GM12801 (cell line): ENCODE results near the gene SLC25A18.

Experiments used
- TF ChIP-seq, protein P1 (sequence below): IDR thresholded peaks from one replicate; pipeline ENCODE4 v1.5.1; 2011; ENCODE audit warnings: control low read depth; ENCODE audit not compliant: insufficient read length; ENCODE audit errors: extremely low read depth

Gene SLC25A18

DNA sequence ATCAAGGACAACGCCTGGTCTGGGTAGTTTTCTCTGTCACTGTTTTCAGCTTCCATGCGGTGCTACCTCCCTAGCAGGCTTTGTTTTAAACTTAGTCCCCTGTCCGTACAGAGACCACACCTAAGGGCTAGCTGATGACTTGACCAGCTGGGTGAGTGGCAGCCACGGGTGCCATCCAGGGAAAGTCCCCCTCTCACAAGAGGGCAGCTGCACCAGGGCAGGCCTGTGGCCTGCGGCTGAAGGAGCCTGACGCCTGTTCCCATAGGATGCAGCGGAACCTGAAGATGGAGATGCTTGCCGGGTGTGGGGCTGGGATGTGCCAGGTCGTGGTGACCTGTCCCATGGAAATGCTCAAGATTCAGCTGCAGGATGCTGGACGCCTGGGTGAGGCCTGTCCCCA is 19.9 kb downstream of the SLC25A18 start:
- TF ChIP-seq, protein P1, sequence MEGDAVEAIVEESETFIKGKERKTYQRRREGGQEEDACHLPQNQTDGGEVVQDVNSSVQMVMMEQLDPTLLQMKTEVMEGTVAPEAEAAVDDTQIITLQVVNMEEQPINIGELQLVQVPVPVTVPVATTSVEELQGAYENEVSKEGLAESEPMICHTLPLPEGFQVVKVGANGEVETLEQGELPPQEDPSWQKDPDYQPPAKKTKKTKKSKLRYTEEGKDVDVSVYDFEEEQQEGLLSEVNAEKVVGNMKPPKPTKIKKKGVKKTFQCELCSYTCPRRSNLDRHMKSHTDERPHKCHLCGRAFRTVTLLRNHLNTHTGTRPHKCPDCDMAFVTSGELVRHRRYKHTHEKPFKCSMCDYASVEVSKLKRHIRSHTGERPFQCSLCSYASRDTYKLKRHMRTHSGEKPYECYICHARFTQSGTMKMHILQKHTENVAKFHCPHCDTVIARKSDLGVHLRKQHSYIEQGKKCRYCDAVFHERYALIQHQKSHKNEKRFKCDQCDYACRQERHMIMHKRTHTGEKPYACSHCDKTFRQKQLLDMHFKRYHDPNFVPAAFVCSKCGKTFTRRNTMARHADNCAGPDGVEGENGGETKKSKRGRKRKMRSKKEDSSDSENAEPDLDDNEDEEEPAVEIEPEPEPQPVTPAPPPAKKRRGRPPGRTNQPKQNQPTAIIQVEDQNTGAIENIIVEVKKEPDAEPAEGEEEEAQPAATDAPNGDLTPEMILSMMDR: no peak

DNA sequence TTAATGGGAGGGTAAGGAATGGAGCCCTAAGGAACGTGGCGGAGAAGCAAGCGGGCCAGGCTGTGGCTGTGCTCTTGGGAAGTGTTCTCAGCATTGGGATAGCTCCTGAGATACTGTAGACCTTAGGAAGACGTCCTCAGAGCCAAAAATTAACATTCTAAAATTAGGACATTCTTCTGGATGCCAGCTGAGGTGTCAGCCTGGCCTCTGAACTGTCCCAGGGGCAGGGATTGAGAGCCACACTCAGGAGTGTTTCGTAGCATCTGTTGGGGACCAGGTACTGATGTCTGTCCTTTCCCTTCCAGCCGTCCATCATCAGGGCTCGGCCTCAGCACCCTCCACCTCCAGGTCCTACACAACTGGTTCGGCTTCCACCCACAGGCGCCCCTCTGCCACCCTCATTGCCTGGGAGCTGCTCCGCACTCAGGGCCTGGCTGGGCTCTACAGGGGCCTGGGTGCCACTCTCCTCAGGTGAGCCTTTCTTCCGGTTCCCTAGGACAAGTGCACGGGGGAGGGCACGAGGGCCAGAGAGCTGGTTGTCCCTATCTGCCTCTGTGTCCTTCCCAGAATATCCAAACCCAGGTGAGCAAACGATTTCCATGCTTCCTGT is 23.6 kb downstream of the SLC25A18 start:
- TF ChIP-seq, protein P1: no peak

DNA sequence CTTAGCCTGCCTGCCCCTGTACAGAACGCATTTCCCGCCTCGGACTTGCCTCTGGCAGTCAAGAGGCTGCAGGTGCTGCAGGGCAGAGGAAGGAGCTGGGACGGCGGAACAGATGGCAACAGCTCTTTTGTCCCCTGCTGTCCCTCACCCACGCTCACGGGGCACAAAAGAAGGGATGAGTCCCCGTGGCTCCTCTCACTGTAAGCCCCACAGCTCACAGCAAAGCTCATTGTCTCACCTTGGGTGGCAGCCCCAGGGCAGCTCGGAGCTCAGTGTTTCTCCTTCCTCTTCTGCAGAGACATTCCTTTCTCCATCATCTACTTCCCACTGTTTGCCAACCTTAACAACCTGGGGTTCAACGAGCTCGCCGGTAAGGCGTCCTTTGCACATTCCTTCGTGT is 24.3 kb downstream of the SLC25A18 start:
- TF ChIP-seq, protein P1: no peak

DNA sequence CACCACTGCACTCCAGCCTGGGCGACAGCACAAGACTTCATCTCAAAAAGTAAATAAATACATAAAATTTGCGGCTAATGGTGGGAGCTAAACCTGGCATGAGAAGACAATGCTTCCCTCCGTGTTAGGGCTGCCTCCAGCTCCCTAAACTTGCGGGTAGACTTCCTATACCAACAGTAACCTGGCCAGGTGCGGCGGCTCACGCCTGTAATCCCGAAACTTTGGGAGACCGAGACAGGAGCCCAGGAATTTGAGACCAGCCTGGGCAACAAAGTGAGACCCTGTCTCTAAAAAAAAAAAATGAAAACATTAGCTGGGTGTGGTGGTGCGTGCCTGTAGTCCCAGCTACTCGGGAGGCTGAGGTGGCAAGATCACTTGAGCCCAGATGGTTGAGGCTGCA is 25.3 kb downstream of the SLC25A18 start:
- TF ChIP-seq, protein P1: no peak

DNA sequence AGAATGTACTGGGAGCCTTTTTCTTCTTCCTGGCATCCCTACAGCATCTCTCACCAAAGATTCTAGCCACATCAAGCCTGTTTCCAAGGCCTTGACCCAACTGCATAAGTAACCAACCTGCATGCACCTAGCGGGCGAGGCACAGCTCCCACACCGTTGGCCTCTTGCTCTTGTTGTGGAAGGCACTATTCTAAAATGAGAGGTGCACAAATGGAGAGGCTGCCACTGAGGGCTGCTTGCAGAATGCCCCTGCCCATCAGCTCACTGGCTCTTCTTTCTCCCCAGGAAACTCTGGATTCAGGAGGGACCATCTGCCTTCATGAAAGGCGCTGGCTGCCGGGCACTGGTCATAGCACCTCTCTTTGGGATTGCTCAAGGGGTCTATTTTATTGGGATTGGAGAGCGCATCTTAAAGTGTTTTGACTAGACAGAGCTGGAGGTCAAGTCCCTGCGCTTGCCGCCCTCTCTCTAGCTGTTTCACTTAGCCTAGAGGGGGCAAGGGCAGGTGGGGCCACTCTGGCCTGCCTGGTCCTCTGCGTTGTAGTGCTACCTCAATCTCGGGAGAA is 26.6 kb downstream of the SLC25A18 start:
- TF ChIP-seq, protein P1: no peak

DNA sequence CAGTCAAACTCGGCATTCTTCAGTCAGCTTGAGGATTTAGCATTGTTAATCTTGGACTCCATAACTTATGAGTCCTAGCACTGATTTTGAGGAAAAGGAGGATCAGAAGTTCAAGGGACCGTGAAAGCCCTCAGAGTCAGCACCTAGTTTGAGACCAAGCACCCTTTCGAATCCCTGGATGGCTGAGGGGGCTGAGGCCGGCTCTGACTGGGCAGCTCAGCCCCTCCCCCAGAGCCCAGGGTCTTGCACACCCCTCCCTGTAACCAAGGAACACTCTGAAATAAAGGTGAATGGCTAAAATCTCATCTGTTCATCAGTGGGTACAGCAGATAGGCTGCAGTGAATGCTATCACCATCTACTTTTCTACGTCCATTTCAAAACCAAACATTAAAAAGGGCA is 27.3 kb downstream of the SLC25A18 start:
- TF ChIP-seq, protein P1: no peak

DNA sequence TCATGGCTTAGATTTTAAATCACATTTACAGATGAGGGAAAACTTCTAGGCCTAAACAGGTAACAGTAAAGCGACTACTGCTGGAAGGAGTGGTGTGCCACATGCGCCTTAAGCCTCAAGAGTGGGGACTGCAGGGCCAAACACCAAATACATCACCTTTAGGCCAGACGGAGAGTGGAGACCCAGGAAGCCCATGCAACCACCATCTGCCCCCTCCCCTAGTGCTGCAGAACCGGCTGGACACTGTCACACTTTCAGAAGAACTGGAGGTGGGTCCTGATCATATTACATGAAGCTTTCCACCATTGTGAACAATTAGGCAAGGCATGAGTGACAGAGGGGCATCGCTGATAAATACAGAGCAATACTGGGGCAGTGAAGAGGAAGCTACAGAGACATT is 28.9 kb downstream of the SLC25A18 start:
- TF ChIP-seq, protein P1: no peak
